22Rv1 (cell line): Measurements from ENCODE around the gene CHST3.

Experiments
- ZFX ChIP-seq: fragments of 450-650 bp; IDR thresholded peaks from 2 replicates; pipeline ENCODE4 v1.6.1; 2017; ENCODE audit warnings: antibody characterized with exemption, borderline replicate concordance
- TF ChIP-seq, protein P1 (sequence below): fragments of 450-650 bp; IDR thresholded peaks from 2 replicates; pipeline ENCODE4 v1.5.1; 2017; ENCODE audit warnings: mild to moderate bottlenecking

DNA sequence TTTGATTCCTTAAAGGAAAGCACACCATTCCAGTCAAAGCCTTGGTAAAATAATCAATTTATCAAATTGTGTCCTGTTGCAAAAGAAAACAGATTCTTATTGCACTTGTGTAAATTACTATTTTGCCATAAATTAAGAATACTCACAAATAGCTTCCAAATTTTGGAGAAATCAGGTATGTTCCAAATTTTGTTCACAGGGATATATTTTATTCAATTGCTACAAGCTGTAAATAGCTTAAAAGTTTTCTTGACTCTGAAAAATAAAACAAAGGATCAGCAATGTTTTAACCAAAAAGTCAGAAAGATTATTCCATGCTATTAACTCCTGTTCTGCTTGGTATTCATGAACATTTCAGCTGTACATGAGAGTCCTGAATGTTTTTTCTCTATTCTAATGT is 47.4 kb upstream of the CHST3 start:
- TF ChIP-seq, protein P1, sequence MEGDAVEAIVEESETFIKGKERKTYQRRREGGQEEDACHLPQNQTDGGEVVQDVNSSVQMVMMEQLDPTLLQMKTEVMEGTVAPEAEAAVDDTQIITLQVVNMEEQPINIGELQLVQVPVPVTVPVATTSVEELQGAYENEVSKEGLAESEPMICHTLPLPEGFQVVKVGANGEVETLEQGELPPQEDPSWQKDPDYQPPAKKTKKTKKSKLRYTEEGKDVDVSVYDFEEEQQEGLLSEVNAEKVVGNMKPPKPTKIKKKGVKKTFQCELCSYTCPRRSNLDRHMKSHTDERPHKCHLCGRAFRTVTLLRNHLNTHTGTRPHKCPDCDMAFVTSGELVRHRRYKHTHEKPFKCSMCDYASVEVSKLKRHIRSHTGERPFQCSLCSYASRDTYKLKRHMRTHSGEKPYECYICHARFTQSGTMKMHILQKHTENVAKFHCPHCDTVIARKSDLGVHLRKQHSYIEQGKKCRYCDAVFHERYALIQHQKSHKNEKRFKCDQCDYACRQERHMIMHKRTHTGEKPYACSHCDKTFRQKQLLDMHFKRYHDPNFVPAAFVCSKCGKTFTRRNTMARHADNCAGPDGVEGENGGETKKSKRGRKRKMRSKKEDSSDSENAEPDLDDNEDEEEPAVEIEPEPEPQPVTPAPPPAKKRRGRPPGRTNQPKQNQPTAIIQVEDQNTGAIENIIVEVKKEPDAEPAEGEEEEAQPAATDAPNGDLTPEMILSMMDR = no peak
- TF ChIP-seq ZFX = no peak
